HUES6 (cell line): ENCODE results near the gene HSPA1L.
"Not testable (repeated sequence)": the region's sequence is repeated elsewhere in the genome, so short reads cannot be mapped to it uniquely, and the experiment has no call there.

Experiments
- H3K27ac ChIP-seq: 2 replicates; pipeline ENCODE4 v1.7.0; 2013; ENCODE audit warnings: low read depth, mild to moderate bottlenecking, low read length, inconsistent platforms
- H3K27me3 ChIP-seq: 2 replicates; pipeline ENCODE4 v1.6.1; 2013; ENCODE audit warnings: low read length; ENCODE audit not compliant: control insufficient read depth, insufficient read depth
- H3K36me3 ChIP-seq: 2 replicates; pipeline ENCODE4 v1.6.1; 2013; ENCODE audit warnings: low read length; ENCODE audit not compliant: control insufficient read depth, insufficient read depth
- H3K4me1 ChIP-seq: 2 replicates; pipeline ENCODE4 v1.6.1; 2013; ENCODE audit warnings: low read length; ENCODE audit not compliant: control insufficient read depth, insufficient read depth
- H3K4me3 ChIP-seq: 2 replicates; pipeline ENCODE4 v1.5.1; 2013; ENCODE audit warnings: low read depth, low read length
- H3K9ac ChIP-seq: one replicate; pipeline ENCODE4 v1.6.1; 2013; ENCODE audit warnings: mild to moderate bottlenecking, low read length
- H3K9me3 ChIP-seq: 2 replicates; pipeline ENCODE4 v1.6.1; 2013; ENCODE audit warnings: low read depth, low read length; ENCODE audit not compliant: control insufficient read depth, insufficient read depth

Gene HSPA1L

GRCh38 chr6:31815025-31815838, at the start of gene HSPA1L, which contains the start of gene HSPA1A:
Gene HSPA1L, minus strand, starts transcription at chr6:31815283. Its CDS starts 3,311 bp downstream, at chr6:31811972.
Gene HSPA1A, plus strand, starts transcription at chr6:31815543. Its CDS starts 214 bp downstream, at chr6:31815757.
- Histone ChIP-seq H3K9ac (peak within 1 kb of the TSS; percentile 86), H3K4me3 (peak within 1 kb of the TSS; percentile 68), H3K36me3 (no peaks in the 10 kb centered on the region), H3K9me3 (no peaks in the 10 kb centered on the region), H3K27ac (peak within 1 kb of the TSS; percentile 85; the same call in 1 of the 2 replicates), H3K27me3 (no peaks in the 10 kb centered on the region), H3K4me1 (peaks cover 14% of the 10 kb centered on the region)

- Histone ChIP-seq H3K27me3 (no peaks in the 10 kb centered on the region), H3K4me1 (peaks cover 6% of the 10 kb centered on the region), H3K9me3 (no peaks in the 10 kb centered on the region), H3K27ac (no peak overlapping the region), H3K9ac (no peak overlapping the region), H3K4me3 (no peak overlapping the region), H3K36me3 (peaks cover 13% of the 10 kb centered on the region)
Measured at GRCh38 chr6:31864818-31865204, 49.7 kb upstream of the HSPA1L start.

- H3K4me1 ChIP-seq, H3K27ac ChIP-seq, H3K27me3 ChIP-seq, H3K9me3 ChIP-seq: not testable (repeated sequence)
- Histone ChIP-seq H3K4me3 (peak overlapping the region; percentile 84), H3K36me3 (peaks cover 20% of the 10 kb centered on the region), H3K9ac (peak overlapping the region; percentile 53)
Measured at GRCh38 chr6:31864123-31864562, 49.1 kb upstream of the HSPA1L start.

- Histone ChIP-seq H3K4me1 (peaks cover 3% of the 10 kb centered on the region; the same call in 1 of the 2 replicates), H3K27ac (peak within 1 kb of the TSS; percentile 80; the same call in 1 of the 2 replicates)
Measured at GRCh38 chr6:31862344-31863235, 47.5 kb upstream of the HSPA1L start, which contains the start of gene NEU1. Gene NEU1, minus strand, starts transcription at chr6:31862821. Its CDS starts 45 bp downstream, at chr6:31862776.

GRCh38 chr6:31861919-31862343, 46.8 kb upstream of the HSPA1L start:
- Histone ChIP-seq H3K9ac (peak overlapping the region; percentile 85), H3K4me1 (peaks cover 3% of the 10 kb centered on the region; the same call in 1 of the 2 replicates), H3K27me3 (no peaks in the 10 kb centered on the region), H3K9me3 (no peaks in the 10 kb centered on the region), H3K4me3 (peak overlapping the region; percentile 93), H3K36me3 (peaks cover 30% of the 10 kb centered on the region), H3K27ac (no peak overlapping the region)

More at GRCh38 chr6:31862344-31863235, 47.5 kb upstream of the HSPA1L start, which contains the start of gene NEU1:
- H3K9me3 ChIP-seq, result no peaks in the 10 kb centered on the region
- no peaks in the 10 kb centered on the region for H3K27me3 ChIP-seq
- peaks cover 27% of the 10 kb centered on the region for H3K36me3 ChIP-seq
- H3K9ac ChIP-seq, result peak within 1 kb of the TSS; percentile 85
- H3K4me3 ChIP-seq, result peak within 1 kb of the TSS; percentile 93

GRCh38 chr6:31861150-31861549, 46.1 kb upstream of the HSPA1L start:
- Histone ChIP-seq H3K27me3 (no peaks in the 10 kb centered on the region), H3K36me3 (peaks cover 30% of the 10 kb centered on the region), H3K9me3 (no peaks in the 10 kb centered on the region), H3K4me3 (no peak overlapping the region), H3K9ac (no peak overlapping the region), H3K4me1 (peaks cover 3% of the 10 kb centered on the region; the same call in 1 of the 2 replicates), H3K27ac (no peak overlapping the region)

GRCh38 chr6:31860349-31860748, 45.3 kb upstream of the HSPA1L start:
- Histone ChIP-seq H3K27me3 (no peaks in the 10 kb centered on the region), H3K4me1 (peaks cover 3% of the 10 kb centered on the region; the same call in 1 of the 2 replicates), H3K4me3 (no peak overlapping the region), H3K27ac (no peak overlapping the region), H3K9me3 (peaks cover 3% of the 10 kb centered on the region), H3K9ac (no peak overlapping the region), H3K36me3 (peaks cover 30% of the 10 kb centered on the region)

GRCh38 chr6:31859923-31860322, 44.8 kb upstream of the HSPA1L start:
- Histone ChIP-seq H3K27me3 (no peaks in the 10 kb centered on the region), H3K4me3 (no peak overlapping the region), H3K4me1 (peaks cover 3% of the 10 kb centered on the region; the same call in 1 of the 2 replicates), H3K36me3 (peaks cover 30% of the 10 kb centered on the region), H3K9me3 (peaks cover 6% of the 10 kb centered on the region), H3K9ac (no peak overlapping the region), H3K27ac (no peak overlapping the region)

- H3K27ac ChIP-seq, result no peak overlapping the region
- H3K9ac ChIP-seq, result no peak overlapping the region
- H3K36me3 ChIP-seq, result peaks cover 30% of the 10 kb centered on the region
- peaks cover 6% of the 10 kb centered on the region for H3K9me3 ChIP-seq
- H3K27me3 ChIP-seq, result no peaks in the 10 kb centered on the region
- no peak overlapping the region for H3K4me3 ChIP-seq
- peaks cover 3% of the 10 kb centered on the region; the same call in 1 of the 2 replicates for H3K4me1 ChIP-seq
Measured at GRCh38 chr6:31858707-31859106, 43.6 kb upstream of the HSPA1L start.

GRCh38 chr6:31857774-31858173, 42.7 kb upstream of the HSPA1L start:
- peaks cover 30% of the 10 kb centered on the region for H3K36me3 ChIP-seq
- H3K9ac ChIP-seq, H3K9me3 ChIP-seq, H3K27me3 ChIP-seq, H3K27ac ChIP-seq, H3K4me1 ChIP-seq, H3K4me3 ChIP-seq: not testable (repeated sequence)
